HEK293 (cell line): ENCODE measurements around the gene RBM20.

Experiments used
- BCL6B ChIP-seq: fragments of 450-650 bp; formaldehyde crosslinking; IDR thresholded peaks from 2 replicates; pipeline ENCODE4 v1.5.1; 2017; ENCODE audit warnings: missing biosample characterization, missing genetic modification characterization
- ELK4 ChIP-seq: IDR thresholded peaks from 2 replicates; pipeline ENCODE4 v1.6.1; 2011; ENCODE audit warnings: mild to moderate bottlenecking, low read depth, low read length, borderline replicate concordance
- GLI2 ChIP-seq: fragments of 450-650 bp; formaldehyde crosslinking; IDR thresholded peaks from 2 replicates; pipeline ENCODE4; 2017; ENCODE audit warnings: missing biosample characterization, missing genetic modification characterization, low read depth, borderline replicate concordance
- INSM2 ChIP-seq: fragments of 450-650 bp; formaldehyde crosslinking; IDR thresholded peaks from 2 replicates; pipeline ENCODE4 v1.5.1; 2016; ENCODE audit warnings: missing biosample characterization, missing genetic modification characterization
- KLF7 ChIP-seq: fragments of 450-650 bp; formaldehyde crosslinking; IDR thresholded peaks from 2 replicates; pipeline ENCODE4 v1.5.1; 2016; ENCODE audit warnings: missing biosample characterization, missing genetic modification characterization, borderline replicate concordance
- MEIS1 ChIP-seq: sonication (generic); formaldehyde crosslinking; IDR thresholded peaks from 2 replicates; pipeline ENCODE4 v1.8.1; 2022; ENCODE audit warnings: missing genetic modification reagents, mild to moderate bottlenecking, borderline replicate concordance
- PATZ1 ChIP-seq: fragments of 450-650 bp; formaldehyde crosslinking; IDR thresholded peaks from 2 replicates; pipeline ENCODE4 v1.5.1; 2016; ENCODE audit warnings: missing biosample characterization, missing genetic modification characterization
- REPIN1 ChIP-seq: fragments of 450-650 bp; formaldehyde crosslinking; IDR thresholded peaks from 2 replicates; pipeline ENCODE4 v1.5.1; 2017; ENCODE audit warnings: missing biosample characterization, missing genetic modification characterization, low read depth
- SP7 ChIP-seq: fragments of 450-650 bp; formaldehyde crosslinking; IDR thresholded peaks from 2 replicates; pipeline ENCODE4 v1.5.1; 2016; ENCODE audit warnings: missing biosample characterization, missing genetic modification characterization
- TSHZ1 ChIP-seq: fragments of 450-650 bp; formaldehyde crosslinking; IDR thresholded peaks from 2 replicates; pipeline ENCODE4 v1.5.1; 2016; ENCODE audit warnings: missing biosample characterization, missing genetic modification characterization, borderline replicate concordance
- WT1 ChIP-seq: fragments of 450-650 bp; formaldehyde crosslinking; IDR thresholded peaks from 2 replicates; pipeline ENCODE4 v1.5.1; 2016; ENCODE audit warnings: missing biosample characterization, missing genetic modification characterization
- ZBTB48 ChIP-seq: fragments of 450-650 bp; formaldehyde crosslinking; IDR thresholded peaks from 2 replicates; pipeline ENCODE4 v1.5.1; 2016; ENCODE audit warnings: missing biosample characterization, missing genetic modification characterization
- ZFHX2 ChIP-seq: fragments of 450-650 bp; formaldehyde crosslinking; conservative IDR thresholded peaks from 2 replicates; pipeline ENCODE4 v1.5.1; 2016; ENCODE audit warnings: missing biosample characterization, missing genetic modification characterization
- ZNF114 ChIP-seq: fragments of 450-650 bp; formaldehyde crosslinking; IDR thresholded peaks from 2 replicates; pipeline ENCODE4 v1.5.0; 2017; ENCODE audit warnings: missing biosample characterization, missing genetic modification characterization
- ZNF155 ChIP-seq: fragments of 450-650 bp; formaldehyde crosslinking; IDR thresholded peaks from 2 replicates; pipeline ENCODE4 v1.5.1; 2016; ENCODE audit warnings: missing biosample characterization, missing genetic modification characterization
- ZNF223 ChIP-seq: fragments of 450-650 bp; formaldehyde crosslinking; IDR thresholded peaks from 2 replicates; pipeline ENCODE4 v1.5.1; 2016; ENCODE audit warnings: missing biosample characterization, missing genetic modification characterization
- ZNF350 ChIP-seq: fragments of 450-650 bp; formaldehyde crosslinking; IDR thresholded peaks from 2 replicates; pipeline ENCODE4 v1.5.0; 2017; ENCODE audit warnings: missing biosample characterization, mild to moderate bottlenecking, missing genetic modification characterization
- ZNF394 ChIP-seq: fragments of 450-650 bp; formaldehyde crosslinking; IDR thresholded peaks from 2 replicates; pipeline ENCODE4 v1.5.1; 2016; ENCODE audit warnings: missing biosample characterization, missing genetic modification characterization, mild to moderate bottlenecking, moderate library complexity, borderline replicate concordance
- ZNF423 ChIP-seq: fragments of 450-650 bp; formaldehyde crosslinking; IDR thresholded peaks from 2 replicates; pipeline ENCODE4 v1.5.1; 2016; ENCODE audit warnings: missing biosample characterization, missing genetic modification characterization
- ZNF544 ChIP-seq: fragments of 450-650 bp; formaldehyde crosslinking; IDR thresholded peaks from 2 replicates; pipeline ENCODE4 v1.5.0; 2017; ENCODE audit warnings: missing biosample characterization, missing genetic modification characterization
- ZNF555 ChIP-seq: fragments of 450-650 bp; formaldehyde crosslinking; conservative IDR thresholded peaks from 2 replicates; pipeline ENCODE4 v1.5.1; 2017; ENCODE audit warnings: missing biosample characterization, mild to moderate bottlenecking, missing genetic modification characterization, inconsistent platforms
- ZNF596 ChIP-seq: fragments of 450-650 bp; IDR thresholded peaks from 2 replicates; pipeline ENCODE4 v1.5.0; 2018; ENCODE audit warnings: missing biosample characterization, mild to moderate bottlenecking, missing genetic modification characterization, moderate library complexity
- ZNF629 ChIP-seq: fragments of 450-650 bp; formaldehyde crosslinking; IDR thresholded peaks from 2 replicates; pipeline ENCODE4 v1.5.1; 2017; ENCODE audit warnings: missing biosample characterization, missing genetic modification characterization
- ZNF654 ChIP-seq: fragments of 450-650 bp; formaldehyde crosslinking; IDR thresholded peaks from 2 replicates; pipeline ENCODE4 v1.5.1; 2016; ENCODE audit warnings: low read depth, missing biosample characterization, missing genetic modification characterization
- ZNF701 ChIP-seq: fragments of 450-650 bp; formaldehyde crosslinking; IDR thresholded peaks from 2 replicates; pipeline ENCODE4 v1.5.1; 2016; ENCODE audit warnings: missing biosample characterization, missing genetic modification characterization
- ZNF768 ChIP-seq: fragments of 450-650 bp; formaldehyde crosslinking; IDR thresholded peaks from 2 replicates; pipeline ENCODE4 v1.5.1; 2018; ENCODE audit warnings: missing biosample characterization, mild to moderate bottlenecking, missing genetic modification characterization
- ZNF791 ChIP-seq: fragments of 450-650 bp; formaldehyde crosslinking; IDR thresholded peaks from 2 replicates; pipeline ENCODE4 v1.5.1; 2016; ENCODE audit warnings: missing biosample characterization, missing genetic modification characterization
- ZNF792 ChIP-seq: fragments of 450-650 bp; formaldehyde crosslinking; IDR thresholded peaks from 2 replicates; pipeline ENCODE4 v1.5.1; 2016; ENCODE audit warnings: missing biosample characterization, missing genetic modification characterization
- TF ChIP-seq, protein P1 (sequence below): fragments of 450-650 bp; formaldehyde crosslinking; IDR thresholded peaks from 2 replicates; pipeline ENCODE4 v1.5.1; 2016; ENCODE audit warnings: missing biosample characterization, missing genetic modification characterization

The RBM20 gene

DNA sequence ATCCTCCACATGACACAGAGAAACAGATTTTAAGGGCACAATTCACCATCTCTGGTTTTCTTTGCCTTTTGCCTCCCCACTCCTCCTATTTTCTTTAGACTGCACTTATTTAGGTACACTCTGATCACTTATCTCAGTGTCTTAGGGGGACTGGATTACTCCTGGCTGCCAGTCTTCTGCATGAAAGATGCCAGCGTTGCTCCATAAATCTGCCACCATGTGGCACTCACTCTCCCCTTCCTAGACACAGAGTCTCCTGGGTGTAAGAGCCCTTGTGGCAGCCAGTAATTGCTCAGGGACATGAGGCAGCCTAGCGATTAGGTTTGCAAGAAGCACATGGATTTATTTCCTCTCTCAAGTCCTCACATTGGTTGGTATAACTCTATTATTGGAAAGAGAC lies 34.5 kb upstream of the RBM20 start (continued):
- TF ChIP-seq ZNF791 (tag by site-specific recombination) (no peak), ZNF544 (no peak), ELK4 (no peak), ZNF629 (tag by site-specific recombination) (no peak), TSHZ1 (tag by site-specific recombination) (peak; percentile 59; the same call in 1 of the 2 replicates), WT1 (tag by site-specific recombination) (peak; percentile 61; the same call in 1 of the 2 replicates), ZBTB48 (tag by site-specific recombination) (peak; percentile 45; the same call in 1 of the 2 replicates), ZNF654 (tag by site-specific recombination) (peak; percentile 12; the same call in 1 of the 2 replicates), INSM2 (no peak), KLF7 (no peak), ZFHX2 (tag by site-specific recombination) (no peak), REPIN1 (tag by site-specific recombination) (no peak), ZNF701 (no peak), ZNF555 (no peak), ZNF596 (tag by site-specific recombination) (no peak), ZNF155 (tag by site-specific recombination) (no peak), SP7 (peak; percentile 16; the same call in 1 of the 2 replicates), BCL6B (tag by site-specific recombination) (no peak), ZNF423 (no peak), ZNF350 (tag by site-specific recombination) (no peak), ZNF223 (tag by site-specific recombination) (no peak), ZNF792 (no peak), MEIS1 (CRISPR knock-in tag) (no peak), ZNF768 (no peak), GLI2 (tag by site-specific recombination) (no peak), ZNF114 (tag by site-specific recombination) (no peak), ZNF394 (tag by site-specific recombination) (no peak), PATZ1 (peak; percentile 9; the same call in 1 of the 2 replicates)
- TF ChIP-seq, protein P1, sequence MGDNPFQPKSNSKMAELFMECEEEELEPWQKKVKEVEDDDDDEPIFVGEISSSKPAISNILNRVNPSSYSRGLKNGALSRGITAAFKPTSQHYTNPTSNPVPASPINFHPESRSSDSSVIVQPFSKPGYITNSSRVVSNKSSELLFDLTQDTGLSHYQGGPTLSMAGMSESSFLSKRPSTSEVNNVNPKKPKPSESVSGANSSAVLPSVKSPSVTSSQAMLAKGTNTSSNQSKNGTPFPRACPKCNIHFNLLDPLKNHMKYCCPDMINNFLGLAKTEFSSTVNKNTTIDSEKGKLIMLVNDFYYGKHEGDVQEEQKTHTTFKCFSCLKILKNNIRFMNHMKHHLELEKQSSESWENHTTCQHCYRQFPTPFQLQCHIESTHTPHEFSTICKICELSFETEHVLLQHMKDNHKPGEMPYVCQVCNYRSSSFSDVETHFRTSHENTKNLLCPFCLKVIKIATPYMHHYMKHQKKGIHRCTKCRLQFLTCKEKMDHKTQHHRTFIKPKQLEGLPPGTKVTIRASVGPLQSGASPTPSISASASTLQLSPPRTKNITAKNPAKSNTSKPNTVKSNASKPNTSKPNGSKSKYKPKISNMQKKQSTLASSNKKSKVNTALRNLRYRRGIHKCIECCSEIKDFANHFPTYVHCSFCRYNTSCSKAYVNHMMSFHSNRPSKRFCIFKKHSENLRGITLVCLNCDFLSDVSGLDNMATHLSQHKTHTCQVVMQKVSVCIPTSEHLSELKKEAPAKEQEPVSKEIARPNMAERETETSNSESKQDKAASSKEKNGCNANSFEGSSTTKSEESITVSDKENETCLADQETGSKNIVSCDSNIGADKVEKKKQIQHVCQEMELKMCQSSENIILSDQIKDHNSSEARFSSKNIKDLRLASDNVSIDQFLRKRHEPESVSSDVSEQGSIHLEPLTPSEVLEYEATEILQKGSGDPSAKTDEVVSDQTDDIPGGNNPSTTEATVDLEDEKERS (tag by site-specific recombination), result no peak
